GM12892 (cell line): Measurements from ENCODE around the gene EPB41L1.

Source experiments
- POLR2A ChIP-seq: IDR thresholded peaks from 2 replicates; pipeline ENCODE4 v1.6.1; 2011; ENCODE audit warnings: low read depth, low read length, control low read depth
- POLR2AphosphoS5 ChIP-seq: IDR thresholded peaks from 2 replicates; pipeline ENCODE4 v1.6.1; 2011; ENCODE audit warnings: low read depth, low read length, control low read depth

- no peak for TF ChIP-seq POLR2AphosphoS5
- TF ChIP-seq POLR2A = no peak
These were observed 98.0 kb downstream of the EPB41L1 start for GRCh38 chr20:36252511-36252910.
